Heart right ventricle (tissue), 16 donors: ENCODE results near the gene KCNJ15. TPM values are rescaled to one million over a fixed set of nuclear protein-coding genes. Genes with fewer than 3 reads are reported as not detected.

Source experiments
- ATAC-seq, 8 donors: fragments of 200-7000 bp; cut with Tn5 transposase; one replicate each; pipeline ENCODE4 v1.9.1; 2020; ENCODE audit warnings: mild to moderate bottlenecking in 8 of 8, moderate library complexity in 8 of 8, moderate number of reproducible peaks in 1 of 8
- DNase-seq, 2 donors: peaks; one replicate each; pipeline ENCODE4 v3.0.0-alpha.2; 2020
- H3K27ac ChIP-seq, 10 donors: fragments of 200-600 bp; sonication (generic) in 2 of 10; one replicate each; pipeline versions ENCODE4 v1.5.0 to v1.8.0; 2020 to 2022; ENCODE audit warnings: mild to moderate bottlenecking in 3 of 10
- H3K27me3 ChIP-seq, 7 donors: fragments of 200-600 bp; one replicate each; pipeline ENCODE4 v1.8.0; 2021 to 2022; ENCODE audit warnings: mild to moderate bottlenecking in 2 of 7
- H3K36me3 ChIP-seq, 9 donors: fragments of 200-600 bp; sonication (generic) in 1 of 9; one replicate each; pipeline versions ENCODE4 v1.5.0 to v1.8.0; 2020 to 2022; ENCODE audit warnings: mild to moderate bottlenecking in 2 of 9
- H3K4me1 ChIP-seq, 9 donors: fragments of 200-600 bp; sonication (generic) in 1 of 9; one replicate each; pipeline versions ENCODE4 v1.5.0 to v1.8.0; 2020 to 2022; ENCODE audit warnings: mild to moderate bottlenecking in 4 of 9
- H3K4me3 ChIP-seq, 10 donors: fragments of 200-600 bp; sonication (generic) in 2 of 10; one replicate each; pipeline versions ENCODE4 v1.5.0 to v1.8.0; 2020 to 2022; ENCODE audit warnings: mild to moderate bottlenecking in 7 of 10, moderate library complexity in 2 of 10
- H3K9me3 ChIP-seq, 11 donors: fragments of 200-600 bp in 10 of 11; sonication (generic) in 2 of 11; one replicate each; pipeline versions ENCODE4 v1.5.0 to v1.8.0; 2013 to 2022; ENCODE audit warnings: mild to moderate bottlenecking in 2 of 11, control low read depth in 1 of 11, moderate library complexity in 1 of 11
- WGBS, 2 donors: extraction: QIAGEN DNeasy Blood & Tissue Kit; methylation state at CpG; one replicate each; pipeline ENCODE4 v1.1.7; 2013; ENCODE audit warnings: inconsistent platforms in 1 of 2; 5-methylcytosine and 5-hydroxymethylcytosine counted together
- intact Hi-C, 10 donors: fragments of 100-400 bp; cut with DNase I; formaldehyde crosslinking; loops; one replicate each; pipeline versions ENCODE4 v1.11.1 to v1.14.2; 2022
- polyA plus RNA-seq, 2 donors: library from polyadenylated mRNA; stranded (reverse); fragments of 200-250 nt; gene quantifications; one replicate each; pipeline ENCODE4 v1.2.3, GENCODE V29; 2013
- total RNA-seq, 10 donors: library from RNA; stranded (reverse); fragmentation: NEBNext Ultra II Directional in 3 of 10; extraction: Animal tissue kit (Norgen Biotek cat#: 25700) in 3 of 10; gene quantifications; one replicate each; pipeline versions ENCODE4 v1.2.1 to v1.2.4, GENCODE V29; 2021 to 2023
- TF ChIP-seq, protein P1 (sequence below), 9 donors: fragments of 200-600 bp; sonication (generic) in 2 of 9; IDR thresholded peaks; one replicate each; pipeline versions ENCODE4 v1.5.0 to v1.8.0; 2021 to 2022; ENCODE audit warnings: antibody characterized with exemption in 9 of 9, mild to moderate bottlenecking in 5 of 9, moderate library complexity in 1 of 9
- donor health status: Arrhythmogenic right ventricular cardiomyopathy.
- donor health status: ischemic (EF 13 %, LVEDD 7.1; RV severe dilation, severe dysfunction).
- donor health status: healthy with polysubstance abuse.
- donor health status: DM: no; HTN: yes; CAD: no.
- donor health status: DM: no; HTN: no; CAD: no.
- donor health status: ischemic (EF 25% LVEDD 6.9; RV normal size, moderate dysfunction).
- donor health status: ischemic (EF 25% LVEDD 5.7; RV mildly dilated, moderate dysfunction).
- donor health status: healthy.
- donor health status: DM: yes; HTN: yes; CAD: no.
- donor health status: Ischemic cardiomyopathy.
- donor health status: ischemic (EF 35%, LVEDD 5.7; RV mildly dilated, moderate dysfunction).
- donor health status: nonischemic (EF 11% LVEDD 7.7; RV severe dilation, severe dysfunction).
- donor health status: DM: yes; HTN: yes; CAD: no.
- donor health status: PGD.
- donor health status: ischemic (EF 29% LVEDD 5.4; RV normal size, mild dysfunction).
- donor health status: nonischemic (EF 23%, LVEDD 6.1; RV moderate dilation, normal function).

The KCNJ15 gene
- total and polyA plus RNA-seq, 12 donors, result 0.10 to 2.1 (median 0.47) TPM; not detected in 2

DNA sequence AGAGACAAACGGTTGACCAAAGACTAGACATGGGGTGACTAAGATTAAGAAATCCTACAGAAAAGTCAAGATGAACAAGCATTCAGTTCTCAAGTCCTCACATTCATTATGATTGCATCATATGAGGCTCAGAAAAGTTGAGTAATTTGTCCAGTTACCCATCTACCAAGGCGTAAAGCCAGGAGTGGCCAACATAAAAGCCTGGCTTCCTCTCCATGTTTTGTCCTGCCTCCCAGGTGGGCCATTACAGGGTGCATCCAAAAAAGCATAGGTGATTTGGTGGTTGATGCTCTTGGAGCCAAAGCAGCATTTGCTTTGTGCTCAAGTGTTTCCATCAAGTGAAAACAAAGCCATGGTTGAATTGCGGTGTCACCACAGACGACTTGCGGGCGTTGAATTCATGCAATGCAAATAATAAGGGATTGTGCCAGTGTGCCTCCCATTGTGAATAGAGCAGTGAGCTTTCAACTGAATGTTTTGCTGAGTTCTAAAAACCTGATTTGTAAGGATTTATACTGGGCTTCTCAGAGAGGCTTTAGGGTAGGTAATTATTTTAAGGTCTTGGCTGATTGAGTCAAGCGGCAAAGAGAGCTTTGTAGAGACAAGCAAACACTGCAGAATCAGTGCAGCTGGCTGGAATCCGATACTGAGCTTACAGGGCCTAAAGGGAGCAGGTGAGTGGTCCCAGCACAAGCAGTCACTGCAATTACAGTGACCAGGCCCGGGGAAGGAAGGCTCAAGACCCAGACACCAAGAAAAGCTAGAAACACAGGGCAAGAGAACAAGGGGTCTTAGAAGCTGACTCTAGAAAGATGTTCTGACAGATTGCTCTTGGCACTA lies 54.1 kb downstream of the KCNJ15 start:
- no peak for DNase-seq
- intact Hi-C loops, result no loop called here
- H3K27me3 ChIP-seq, result no peaks in the 10 kb centered on the region
- peaks cover 0 to 61% (median 10%) of the 10 kb centered on the region in 9 donors for H3K4me1 ChIP-seq
- whole genome bisulfite sequencing, 2 donors, result 92 to 95% methylated on average over 9 of the region's 9 CpGs
- no peak overlapping the region for H3K4me3 ChIP-seq
- H3K9me3 ChIP-seq, result no peaks in the 10 kb centered on the region
- no peak for ATAC-seq
- no peaks in the 10 kb centered on the region for H3K36me3 ChIP-seq
- H3K27ac ChIP-seq, result peak overlapping the region in 1 of 10 donors; percentile 77
- TF ChIP-seq, protein P1, sequence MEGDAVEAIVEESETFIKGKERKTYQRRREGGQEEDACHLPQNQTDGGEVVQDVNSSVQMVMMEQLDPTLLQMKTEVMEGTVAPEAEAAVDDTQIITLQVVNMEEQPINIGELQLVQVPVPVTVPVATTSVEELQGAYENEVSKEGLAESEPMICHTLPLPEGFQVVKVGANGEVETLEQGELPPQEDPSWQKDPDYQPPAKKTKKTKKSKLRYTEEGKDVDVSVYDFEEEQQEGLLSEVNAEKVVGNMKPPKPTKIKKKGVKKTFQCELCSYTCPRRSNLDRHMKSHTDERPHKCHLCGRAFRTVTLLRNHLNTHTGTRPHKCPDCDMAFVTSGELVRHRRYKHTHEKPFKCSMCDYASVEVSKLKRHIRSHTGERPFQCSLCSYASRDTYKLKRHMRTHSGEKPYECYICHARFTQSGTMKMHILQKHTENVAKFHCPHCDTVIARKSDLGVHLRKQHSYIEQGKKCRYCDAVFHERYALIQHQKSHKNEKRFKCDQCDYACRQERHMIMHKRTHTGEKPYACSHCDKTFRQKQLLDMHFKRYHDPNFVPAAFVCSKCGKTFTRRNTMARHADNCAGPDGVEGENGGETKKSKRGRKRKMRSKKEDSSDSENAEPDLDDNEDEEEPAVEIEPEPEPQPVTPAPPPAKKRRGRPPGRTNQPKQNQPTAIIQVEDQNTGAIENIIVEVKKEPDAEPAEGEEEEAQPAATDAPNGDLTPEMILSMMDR (IDR thresholded peaks at IDR 0.05), result no peak

DNA sequence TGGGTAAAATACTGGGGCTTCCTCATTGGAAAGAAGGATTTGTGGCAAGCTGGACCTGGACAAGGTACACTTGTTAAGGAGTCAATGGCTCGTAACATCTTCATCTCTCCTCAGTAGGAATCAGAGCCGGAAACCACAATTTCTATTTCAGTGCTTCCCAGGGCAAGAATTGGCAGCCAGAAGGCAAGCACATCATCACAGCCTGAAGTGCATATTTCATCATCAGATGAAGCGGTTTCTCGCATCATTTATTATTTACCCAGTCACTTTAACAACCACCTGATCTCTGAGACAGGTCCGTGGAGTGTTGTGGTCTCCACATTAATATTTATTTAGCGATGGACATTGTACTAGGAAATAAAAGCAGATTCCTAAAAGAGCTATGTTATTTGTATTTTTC lies 55.0 kb downstream of the KCNJ15 start:
- peak overlapping the region in 1 of 10 donors; percentile 77 for H3K27ac ChIP-seq
- no peaks in the 10 kb centered on the region for H3K36me3 ChIP-seq
- 95 to 96% methylated on average over 6 of the region's 6 CpGs for WGBS, 2 donors
- intact Hi-C loops, result no loop called here
- ATAC-seq (no peak), DNase-seq (no peak)
- TF ChIP-seq, protein P1 (IDR thresholded peaks at IDR 0.05), result no peak
- H3K4me3 ChIP-seq, result no peak overlapping the region
- H3K27me3 ChIP-seq, result no peaks in the 10 kb centered on the region
- peaks cover 0 to 52% (median 6%) of the 10 kb centered on the region in 9 donors for H3K4me1 ChIP-seq
- no peaks in the 10 kb centered on the region for H3K9me3 ChIP-seq

DNA sequence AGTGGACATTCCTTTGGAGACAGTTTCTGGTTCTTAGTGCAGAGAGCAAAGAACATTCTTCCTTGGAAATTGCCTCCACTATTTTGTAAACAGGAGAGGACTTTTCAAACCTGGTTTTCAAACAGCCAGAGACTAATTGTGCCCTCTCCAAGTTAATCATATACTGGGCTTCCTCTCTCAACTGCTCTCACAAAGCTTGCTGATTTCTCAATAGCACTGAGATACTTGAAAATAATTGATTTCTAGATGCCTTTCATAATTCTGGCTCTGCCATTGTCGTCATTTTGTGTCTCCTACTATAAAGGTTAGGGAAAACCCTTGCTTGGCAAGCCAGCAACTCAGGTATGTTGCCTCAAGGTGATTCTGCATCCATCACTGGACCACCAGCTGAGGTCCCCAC lies 56.0 kb downstream of the KCNJ15 start:
- H3K27ac ChIP-seq, result no peak overlapping the region
- no peaks in the 10 kb centered on the region for H3K36me3 ChIP-seq
- intact Hi-C loops, result no loop called here
- DNase-seq (no peak), ATAC-seq (no peak)
- H3K4me1 ChIP-seq, result peaks cover 0 to 41% (median 6%) of the 10 kb centered on the region in 9 donors
- no peaks in the 10 kb centered on the region for H3K9me3 ChIP-seq
- no peak overlapping the region for H3K4me3 ChIP-seq
- 91 to 98% methylated on average over 1 of the region's 1 CpG for WGBS, 2 donors
- H3K27me3 ChIP-seq, result no peaks in the 10 kb centered on the region
- TF ChIP-seq, protein P1 (IDR thresholded peaks at IDR 0.05), result no peak

DNA sequence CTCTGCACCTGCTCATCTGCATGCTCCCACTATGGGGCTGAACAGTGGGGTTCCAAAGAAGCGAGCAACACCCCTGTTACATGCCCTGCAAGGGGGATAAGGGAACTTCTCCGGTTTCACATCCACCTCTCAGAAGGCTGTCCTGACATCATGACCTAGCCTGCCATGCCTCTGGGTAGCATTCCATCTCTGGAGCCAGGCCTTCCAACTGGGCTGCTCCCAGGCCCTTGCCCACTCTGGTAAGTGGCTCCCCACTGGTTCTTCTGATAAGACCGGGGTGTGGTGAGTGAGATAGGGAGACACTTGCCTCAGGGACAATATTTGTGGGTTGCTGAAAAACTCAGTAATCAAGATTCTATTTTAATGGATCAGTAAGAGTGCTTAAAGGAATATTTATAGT lies 57.8 kb downstream of the KCNJ15 start:
- TF ChIP-seq, protein P1 (IDR thresholded peaks at IDR 0.05), result no peak
- Histone ChIP-seq H3K9me3 (no peaks in the 10 kb centered on the region), H3K27me3 (no peaks in the 10 kb centered on the region), H3K27ac (no peak overlapping the region), H3K4me3 (no peak overlapping the region), H3K4me1 (peaks cover 0 to 25% (median 0%) of the 10 kb centered on the region in 9 donors), H3K36me3 (no peaks in the 10 kb centered on the region)
- intact Hi-C loops, result no loop called here
- no peak for DNase-seq
- ATAC-seq, result no peak
- WGBS, 2 donors, result 57 to 66% methylated on average over 3 of the region's 3 CpGs
